Activated CD4-positive, alpha-beta T cell treated with anti-CD3 and anti-CD28 coated beads, Interleukin-10, Interleukin-2, amounts not matched to agents 100 ng/mL and 50 ng/mL, durations not matched to agents 16 hours and 8 hours (primary cell): ENCODE results near the gene UBE2L6.

ENCODE experiments used
- DNase-seq: peaks from one replicate; pipeline ENCODE4 v3.0.0-alpha.2; 2020

The UBE2L6 gene

DNA sequence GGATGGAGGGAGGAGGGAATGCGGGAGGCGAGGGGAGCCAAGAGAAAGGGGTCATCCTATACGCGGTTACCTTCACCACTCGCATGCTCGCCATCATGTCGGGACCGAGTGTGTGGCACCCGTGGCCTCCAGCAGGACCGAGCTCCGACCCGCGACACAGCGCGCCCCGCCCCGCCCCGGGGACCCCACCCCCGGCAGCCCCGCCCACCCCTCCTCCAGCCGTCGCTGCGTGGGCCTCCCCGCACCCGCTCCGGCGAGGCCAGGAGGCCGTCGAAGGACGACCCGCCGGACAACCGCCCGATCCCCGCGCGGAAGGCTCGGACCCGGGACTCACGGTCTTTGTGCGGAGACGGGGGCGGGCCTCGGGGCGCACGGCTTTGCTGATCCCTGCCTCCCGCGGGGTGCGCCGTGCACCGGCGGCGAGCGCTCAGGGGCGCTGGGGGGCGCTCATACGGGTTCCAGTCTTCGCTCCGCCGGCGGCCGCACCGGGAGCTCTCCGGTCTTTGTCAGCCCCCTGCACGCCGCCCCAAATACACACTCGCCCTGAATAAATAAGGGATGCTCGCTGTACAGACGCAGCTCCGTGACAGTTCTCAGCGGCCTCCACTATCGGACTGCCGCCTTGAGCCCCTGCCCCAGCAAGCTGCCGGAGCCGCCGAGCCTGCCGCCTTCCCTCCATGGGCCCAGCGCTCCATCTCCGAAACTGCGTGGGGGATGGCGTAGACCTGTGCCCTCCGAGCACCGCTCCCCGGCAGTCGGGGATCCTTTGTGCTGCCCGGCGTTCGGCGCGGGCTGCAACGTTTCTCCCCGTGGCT, at the start of gene UBE2L6:
Gene UBE2L6, minus strand, starts transcription at position 158 of the 815 bp plus-strand sequence. Its CDS starts 61 bp downstream, at position 97.
- peak; percentile 75 for DNase-seq

- no peak for DNase-seq
Measured at GRCh38 chr11:57616595-57616994, 49.1 kb upstream of the UBE2L6 start.

- no peak for DNase-seq
Measured at GRCh38 chr11:57615308-57615707, 47.8 kb upstream of the UBE2L6 start.

- DNase-seq, result no peak
Measured at GRCh38 chr11:57614234-57614772, 46.8 kb upstream of the UBE2L6 start.

DNA sequence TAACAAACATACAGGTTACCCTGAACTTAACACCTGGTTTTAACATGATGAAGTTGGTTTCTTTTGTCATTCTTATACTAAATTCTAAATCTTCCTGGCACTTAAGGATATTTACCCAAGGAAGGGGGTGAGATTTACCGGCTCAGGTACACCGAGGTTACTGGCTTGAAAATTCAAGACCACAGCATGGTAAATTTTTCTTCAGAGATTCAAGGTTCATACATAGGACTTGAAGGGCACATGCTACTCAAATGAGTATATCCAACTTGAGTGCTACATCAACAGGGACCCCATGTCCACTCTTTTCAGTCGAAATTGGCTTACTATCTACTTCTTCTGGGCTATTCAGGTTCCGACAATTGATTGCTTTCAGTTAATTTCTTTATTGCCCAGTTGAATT, 42.7 kb upstream of the UBE2L6 start:
- no peak for DNase-seq

DNA sequence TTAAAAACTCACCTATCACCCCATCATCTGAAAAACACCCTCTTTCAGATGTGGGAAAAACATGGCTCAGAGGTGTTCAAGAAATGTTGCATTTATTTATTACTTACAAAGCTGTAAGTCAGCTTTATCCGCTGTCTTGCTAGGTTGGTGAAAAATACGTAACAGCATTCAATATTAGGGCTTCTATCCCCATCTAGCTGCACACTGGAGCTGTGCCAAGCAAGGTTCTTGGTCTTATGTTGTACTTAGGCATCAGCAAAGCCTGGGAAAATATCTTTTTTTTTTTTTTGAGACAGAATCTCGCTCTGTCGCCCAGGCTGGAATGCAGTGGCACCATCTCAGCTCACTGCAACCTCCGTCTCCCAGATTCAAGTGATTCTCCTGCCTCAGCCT, 37.6 kb upstream of the UBE2L6 start:
- no peak for DNase-seq

GRCh38 chr11:57604296-57605027, 37.0 kb upstream of the UBE2L6 start:
- no peak for DNase-seq

GRCh38 chr11:57601297-57601696, 33.8 kb upstream of the UBE2L6 start:
- DNase-seq, result no peak

- no peak for DNase-seq
Measured at GRCh38 chr11:57599381-57599780, 31.9 kb upstream of the UBE2L6 start.

DNA sequence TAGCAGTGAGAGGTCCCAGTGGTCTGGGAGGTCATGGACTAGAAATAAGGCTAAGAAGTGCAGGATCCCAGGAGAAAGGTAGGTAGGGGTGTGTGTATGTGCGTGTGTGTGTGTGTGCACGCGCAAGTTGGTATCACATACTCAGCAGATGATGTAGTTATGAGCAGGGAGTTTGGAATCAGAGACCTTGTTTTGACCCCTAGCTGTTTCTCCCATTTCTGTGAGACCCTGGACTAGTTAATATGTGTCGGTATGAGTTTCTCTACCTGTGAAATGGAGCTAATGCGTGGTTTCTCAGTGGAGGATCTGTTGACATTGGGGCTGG, 31.3 kb upstream of the UBE2L6 start:
- DNase-seq, result no peak

- no peak for DNase-seq
Measured at GRCh38 chr11:57597916-57598830, 30.7 kb upstream of the UBE2L6 start.

DNA sequence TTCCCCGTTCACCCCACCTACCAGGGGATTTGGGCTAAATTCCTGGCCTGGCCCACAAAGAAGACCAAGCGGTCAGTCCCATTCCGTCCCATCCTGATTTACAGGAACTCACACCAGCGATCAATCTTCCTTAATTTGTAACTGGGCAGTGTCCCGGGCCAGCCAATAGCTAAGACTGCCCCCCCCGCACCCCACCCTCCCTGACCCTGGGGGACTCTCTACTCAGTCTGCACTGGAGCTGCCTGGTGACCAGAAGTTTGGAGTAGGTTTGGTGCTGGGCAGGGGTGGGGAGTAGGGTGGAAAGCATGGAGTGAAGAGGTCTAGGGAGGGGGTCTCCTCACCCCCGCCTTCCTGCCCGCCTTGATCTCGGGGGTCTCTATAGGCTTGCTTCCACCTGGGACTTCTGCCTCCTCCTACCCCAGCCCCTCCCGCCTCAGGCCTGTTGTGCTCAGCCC, 30.0 kb upstream of the UBE2L6 start, which contains the start of gene SERPING1:
Gene SERPING1, plus strand, starts transcription at position 225 of the 455 bp plus-strand sequence. CDS start 586 bp downstream, outside the sequence.
- DNase-seq, result no peak

- no peak for DNase-seq
Measured at GRCh38 chr11:57596266-57596885, 28.9 kb upstream of the UBE2L6 start.

DNA sequence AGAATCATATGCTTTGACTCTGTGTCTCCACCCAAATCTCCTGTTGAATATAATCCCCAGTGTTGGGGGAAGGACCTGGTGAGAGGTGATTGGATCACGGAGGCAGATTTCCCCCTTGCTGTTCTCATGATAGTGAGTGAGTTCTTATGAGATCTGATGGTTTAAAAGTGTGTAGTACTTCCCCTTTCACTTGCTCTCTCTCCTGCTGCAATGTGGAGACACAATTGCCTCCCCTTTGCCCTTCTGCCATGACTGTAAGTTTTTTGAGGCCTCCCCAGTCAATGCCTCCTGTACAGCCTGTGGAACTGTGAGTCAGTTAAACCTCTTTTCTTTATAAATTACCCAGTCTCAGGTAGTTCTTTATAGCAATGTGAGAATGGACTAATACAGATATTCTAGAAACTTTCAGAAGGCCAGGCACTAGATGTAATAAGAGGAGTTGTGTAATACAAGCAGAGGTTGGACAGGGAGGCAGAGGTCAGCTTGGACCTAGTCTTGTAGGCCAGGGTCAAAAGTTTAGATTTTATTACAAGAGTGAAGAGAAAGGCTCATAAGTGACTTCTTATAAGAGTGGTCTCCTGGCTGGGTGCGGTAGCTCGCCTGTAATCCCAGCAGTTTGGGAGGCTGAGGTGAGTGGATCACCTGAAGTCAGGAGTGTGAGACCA, 20.7 kb upstream of the UBE2L6 start:
- DNase-seq, result no peak

GRCh38 chr11:57586711-57587245, 19.3 kb upstream of the UBE2L6 start:
- DNase-seq, result no peak

GRCh38 chr11:57585301-57585700, 17.8 kb upstream of the UBE2L6 start:
- no peak for DNase-seq

DNA sequence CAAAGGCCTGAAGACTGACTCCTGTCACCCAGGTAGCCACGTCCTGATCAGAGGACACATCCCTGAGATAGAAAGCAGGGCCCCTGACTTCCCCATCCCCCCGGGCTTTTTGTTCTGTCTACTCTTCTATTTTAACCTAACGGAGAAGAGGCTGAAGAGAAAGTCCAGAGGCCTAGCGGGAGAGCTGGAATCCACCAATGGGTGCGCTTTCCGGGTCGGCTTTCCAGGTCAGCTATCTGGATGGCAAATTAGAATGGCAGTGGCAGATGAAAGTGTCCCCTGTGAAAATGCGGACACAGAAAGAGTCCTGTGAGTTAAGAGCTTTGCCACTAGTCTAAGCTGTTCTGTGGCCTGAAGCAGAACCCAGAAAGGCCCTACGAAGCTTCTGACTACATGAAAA, 16.9 kb upstream of the UBE2L6 start:
- DNase-seq, result no peak

DNA sequence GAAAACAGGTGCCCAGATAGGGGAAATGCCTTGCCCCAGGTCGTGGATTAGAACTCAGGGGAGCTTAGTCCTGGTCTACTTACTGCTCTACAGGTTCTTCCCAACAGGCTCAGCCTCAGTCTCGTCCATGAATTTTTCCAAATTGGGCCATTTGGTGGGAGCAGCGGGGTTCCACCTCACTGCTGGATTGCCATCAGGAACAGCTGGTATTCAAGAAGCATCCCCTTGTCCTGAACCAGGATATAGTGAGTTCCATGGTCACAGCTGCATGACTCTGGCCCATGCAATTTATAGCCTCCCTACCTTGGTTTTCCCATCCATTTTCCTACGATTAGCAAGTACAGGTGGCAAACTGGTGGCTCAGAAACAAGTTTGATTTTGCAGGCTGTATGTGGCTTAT, 6.6 kb upstream of the UBE2L6 start:
- DNase-seq, result no peak

GRCh38 chr11:57571606-57572005, 4.1 kb upstream of the UBE2L6 start:
- no peak for DNase-seq

GRCh38 chr11:57568330-57568766, 876 bp upstream of the UBE2L6 start:
- DNase-seq, result peak; percentile 91

DNA sequence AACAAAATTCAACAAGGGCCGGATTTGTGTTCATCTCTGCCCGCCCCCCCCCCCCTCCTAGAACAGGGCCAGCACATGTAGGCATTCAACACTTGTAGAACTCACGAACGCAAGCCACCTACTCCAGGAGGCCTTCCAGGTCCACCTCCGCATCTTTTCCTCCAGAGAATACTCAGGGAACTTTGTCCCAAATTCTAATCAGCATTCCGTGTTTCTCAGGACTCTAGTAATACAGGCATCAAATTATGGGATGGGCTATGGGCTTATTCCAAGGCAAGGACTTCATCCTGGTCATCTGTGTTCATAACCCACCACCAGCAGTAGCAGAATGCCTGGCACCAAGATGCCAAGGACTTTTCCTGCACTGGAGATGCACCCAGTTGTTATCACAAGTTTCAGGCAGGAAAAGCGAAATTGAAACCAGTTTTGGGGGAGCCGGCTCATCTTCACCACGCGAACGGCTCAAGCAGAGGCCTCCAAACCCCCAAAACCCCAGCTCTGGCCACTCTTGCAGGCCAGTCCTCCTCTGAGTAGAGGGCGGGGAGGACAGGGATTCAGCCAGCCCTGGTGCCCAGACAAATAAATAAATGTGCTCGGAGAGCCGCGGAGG, 462 bp downstream of the UBE2L6 start:
- peak; percentile 43 for DNase-seq
